ENCODE results near the gene STK16.

DNA sequence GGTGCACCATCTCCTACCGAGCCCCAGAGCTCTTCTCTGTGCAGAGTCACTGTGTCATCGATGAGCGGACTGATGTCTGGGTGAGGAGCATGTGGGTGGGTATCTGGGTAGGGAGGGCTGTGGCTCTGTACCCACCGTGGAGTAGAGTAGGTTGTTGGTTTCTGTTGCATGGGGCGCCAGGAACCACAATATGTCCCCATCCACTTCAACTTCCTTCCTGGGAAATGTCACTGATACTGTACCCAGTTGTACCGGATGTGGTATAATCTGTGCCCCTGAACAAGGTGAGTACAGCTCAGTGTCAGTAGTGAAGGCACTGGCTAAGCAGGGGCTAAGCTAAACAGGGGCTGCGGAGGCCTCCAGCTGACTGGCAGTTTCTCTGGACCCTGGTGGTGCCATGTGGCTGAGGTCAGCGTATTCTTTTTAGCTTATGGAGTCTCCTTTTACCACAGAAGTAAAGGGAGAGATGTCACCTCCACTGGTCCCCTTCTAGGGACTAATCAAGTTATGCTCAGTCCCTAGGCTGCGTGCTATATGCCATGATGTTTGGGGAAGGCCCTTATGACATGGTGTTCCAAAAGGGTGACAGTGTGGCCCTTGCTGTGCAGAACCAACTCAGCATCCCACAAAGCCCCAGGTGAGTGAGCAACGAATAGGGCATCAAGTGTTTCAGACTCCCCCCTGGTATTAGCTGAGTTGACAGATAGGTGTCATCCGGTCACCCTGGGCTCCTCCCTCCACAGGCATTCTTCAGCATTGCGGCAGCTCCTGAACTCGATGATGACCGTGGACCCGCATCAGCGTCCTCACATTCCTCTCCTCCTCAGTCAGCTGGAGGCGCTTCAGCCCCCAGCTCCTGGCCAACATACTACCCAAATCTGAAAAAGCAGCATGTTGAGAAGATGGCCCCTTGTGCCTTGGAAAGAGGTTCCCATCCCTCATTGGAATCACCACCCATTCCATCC, 2.7 kb downstream of the STK16 start:
- TF ChIP-seq, protein P1, sequence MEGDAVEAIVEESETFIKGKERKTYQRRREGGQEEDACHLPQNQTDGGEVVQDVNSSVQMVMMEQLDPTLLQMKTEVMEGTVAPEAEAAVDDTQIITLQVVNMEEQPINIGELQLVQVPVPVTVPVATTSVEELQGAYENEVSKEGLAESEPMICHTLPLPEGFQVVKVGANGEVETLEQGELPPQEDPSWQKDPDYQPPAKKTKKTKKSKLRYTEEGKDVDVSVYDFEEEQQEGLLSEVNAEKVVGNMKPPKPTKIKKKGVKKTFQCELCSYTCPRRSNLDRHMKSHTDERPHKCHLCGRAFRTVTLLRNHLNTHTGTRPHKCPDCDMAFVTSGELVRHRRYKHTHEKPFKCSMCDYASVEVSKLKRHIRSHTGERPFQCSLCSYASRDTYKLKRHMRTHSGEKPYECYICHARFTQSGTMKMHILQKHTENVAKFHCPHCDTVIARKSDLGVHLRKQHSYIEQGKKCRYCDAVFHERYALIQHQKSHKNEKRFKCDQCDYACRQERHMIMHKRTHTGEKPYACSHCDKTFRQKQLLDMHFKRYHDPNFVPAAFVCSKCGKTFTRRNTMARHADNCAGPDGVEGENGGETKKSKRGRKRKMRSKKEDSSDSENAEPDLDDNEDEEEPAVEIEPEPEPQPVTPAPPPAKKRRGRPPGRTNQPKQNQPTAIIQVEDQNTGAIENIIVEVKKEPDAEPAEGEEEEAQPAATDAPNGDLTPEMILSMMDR (IDR thresholded peaks at IDR 0.05; ENCODE audit: poor library complexity) = no peak
- TF ChIP-seq EZH2 (IDR thresholded peaks at IDR 0.05; ENCODE audit: borderline replicate concordance) = no peak

Measured in hepatocyte (in vitro differentiated cells).